ENCODE data around the gene SIK3. TPM values are rescaled to one million over a fixed set of nuclear protein-coding genes. Genes with fewer than 3 reads are reported as not detected.

SIK3 gene
- total RNA-seq, 2 experiments from 2014 or later, result 41.4 to 41.9 TPM

DNA sequence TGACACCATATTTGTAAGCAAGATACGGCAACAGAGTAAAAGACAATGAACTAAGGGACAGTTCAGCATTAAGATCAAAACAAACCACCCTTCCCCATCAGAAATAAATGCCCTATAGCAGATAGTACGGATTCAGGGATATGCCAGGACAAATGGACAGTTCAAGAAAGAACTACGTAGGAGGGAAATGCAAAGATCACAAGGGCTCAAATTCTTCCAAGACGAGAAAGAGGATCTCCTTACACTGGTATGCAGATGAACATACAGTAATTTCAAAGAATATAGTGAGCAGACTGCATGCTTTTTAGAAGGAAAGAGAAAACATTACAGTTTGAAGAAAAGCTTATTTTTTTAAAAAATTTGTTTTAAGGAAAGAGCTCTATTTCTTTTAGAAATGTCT lies 136.1 kb downstream of the SIK3 start:
- ChIA-PET CTCF (no interaction called here), POLR2A (no interaction called here)

DNA sequence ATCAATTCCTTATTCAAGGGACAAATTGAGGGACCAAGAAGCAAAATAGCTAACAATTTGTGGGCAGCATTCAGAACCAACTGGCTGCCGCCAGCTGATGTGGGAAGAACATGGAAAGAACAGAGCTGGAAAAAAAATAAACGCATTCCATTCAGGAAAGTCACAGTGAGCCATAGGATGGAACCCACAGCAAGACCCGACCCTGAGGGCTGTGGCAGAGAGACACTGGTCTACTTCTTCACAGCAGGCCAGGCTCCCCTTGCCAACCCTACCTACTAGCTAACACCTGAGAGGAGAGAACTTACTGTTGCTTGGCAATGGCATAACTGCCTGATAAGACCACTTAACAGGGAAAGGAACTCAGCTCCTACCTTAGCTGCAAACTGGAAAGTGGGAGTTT lies 137.3 kb downstream of the SIK3 start:
- ChIA-PET CTCF (interaction anchor here (1.1 kb wide), 1 partner anchor 9 kb away, joined by 3 read pairs; no protein-coding TSS in a partner anchor), POLR2A (no interaction called here)

DNA sequence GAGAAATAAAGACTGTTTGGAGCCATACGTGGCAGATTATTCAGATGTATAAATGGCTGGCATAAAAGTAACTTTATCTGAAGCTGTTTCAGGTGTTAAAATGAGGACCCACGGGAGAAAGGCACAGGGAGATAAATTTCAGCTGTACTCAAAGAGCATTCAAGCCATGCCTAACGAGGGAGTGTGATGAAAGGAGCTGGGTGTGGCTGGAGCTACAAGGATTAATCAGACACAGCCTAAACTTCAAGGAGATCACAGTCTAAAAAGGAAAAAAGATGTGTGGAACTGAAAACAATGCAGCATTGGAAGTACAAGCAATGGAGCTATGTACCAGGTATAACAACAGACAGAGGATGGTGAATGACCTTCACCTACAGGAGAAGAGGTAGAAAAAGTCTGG lies 140.0 kb downstream of the SIK3 start:
- POLR2A ChIA-PET, result no interaction called here
- CTCF ChIA-PET, result interaction anchor here (2.5 kb wide), 1 partner anchor 148 kb away, joined by 5 read pairs; no protein-coding TSS in a partner anchor

DNA sequence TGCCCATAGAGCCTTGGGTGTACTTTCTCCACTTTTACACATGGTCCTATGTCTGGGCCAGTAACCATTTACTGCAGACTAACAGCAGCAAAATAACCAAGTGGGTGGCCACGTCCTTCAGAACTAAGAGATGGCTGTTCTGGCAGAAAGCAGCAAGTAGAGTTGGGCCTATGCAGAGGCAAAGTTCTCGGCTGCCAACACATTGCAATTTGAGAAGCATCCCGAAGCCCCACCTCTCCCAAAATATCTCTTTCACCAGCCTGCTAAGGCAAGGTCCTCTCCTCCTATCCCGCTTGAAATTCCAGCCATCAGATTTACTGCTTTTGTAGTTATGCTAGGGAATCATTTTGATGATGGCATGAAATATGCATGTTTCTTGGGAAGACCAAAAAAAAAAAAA lies 142.3 kb downstream of the SIK3 start:
- ChIA-PET CTCF (interaction anchor here (0.6 kb wide), 1 partner anchor 150 kb away, joined by 3 read pairs; no protein-coding TSS in a partner anchor), POLR2A (no interaction called here)

DNA sequence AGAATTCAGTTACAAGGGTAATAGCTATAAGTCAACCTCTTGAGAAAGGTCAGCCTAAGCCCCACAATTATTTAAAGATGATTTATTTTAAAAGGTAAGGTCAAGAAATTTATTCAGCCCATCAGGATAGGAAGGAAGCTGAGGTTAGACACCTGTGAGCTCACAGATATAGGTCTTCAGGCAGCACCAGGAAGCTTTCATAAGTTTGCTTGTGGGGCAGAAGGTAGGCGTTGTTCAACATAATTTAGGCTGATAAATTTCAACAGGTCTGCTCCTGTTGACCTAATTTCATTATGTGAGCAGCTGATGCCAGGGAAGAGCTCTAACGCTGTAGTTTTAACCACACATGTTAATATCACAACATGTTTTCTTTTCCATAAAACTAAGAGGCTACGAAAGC lies 142.7 kb downstream of the SIK3 start:
- ChIA-PET CTCF (interaction anchor here (0.6 kb wide), 1 partner anchor 151 kb away, joined by 3 read pairs; no protein-coding TSS in a partner anchor), POLR2A (no interaction called here)

DNA sequence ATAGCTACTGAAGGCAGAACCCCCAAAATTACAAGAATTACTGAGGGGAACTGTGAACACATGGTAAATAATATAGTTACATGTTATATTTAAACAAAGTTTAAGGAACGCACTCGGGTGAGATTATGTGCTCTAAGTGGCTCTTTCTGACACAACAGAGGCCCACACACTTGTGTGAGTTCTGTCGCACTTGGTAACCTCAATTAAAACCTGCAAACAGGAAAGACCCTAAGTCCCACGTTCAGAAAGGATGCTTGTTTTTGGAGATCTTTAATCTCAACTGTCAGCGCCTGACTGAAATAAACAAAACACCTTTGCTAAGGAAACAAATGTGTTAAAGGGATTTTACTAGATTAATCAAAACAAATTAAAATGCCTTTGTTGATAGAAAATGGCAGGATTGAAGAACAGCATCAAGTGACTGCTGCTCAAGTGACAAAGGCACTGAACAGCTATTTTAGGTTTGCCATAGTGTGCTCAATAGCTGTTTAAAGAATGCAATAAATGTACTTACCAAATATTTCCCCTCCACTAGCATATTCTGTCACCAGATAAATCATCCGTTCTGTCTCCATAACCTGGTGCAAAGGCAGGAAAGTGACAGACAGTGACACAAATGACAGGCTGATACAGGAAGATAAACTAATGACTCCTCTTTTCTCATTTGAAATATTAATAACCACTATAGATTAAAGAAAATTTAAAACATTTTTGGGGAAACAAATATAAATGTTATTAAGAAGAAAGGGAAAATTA lies 144.5 kb downstream of the SIK3 start:
- CTCF ChIA-PET, result no interaction called here
- POLR2A ChIA-PET, result interaction anchor here (1.0 kb wide), 1 partner anchor 24 kb away, joined by 4 read pairs; no protein-coding TSS in a partner anchor

DNA sequence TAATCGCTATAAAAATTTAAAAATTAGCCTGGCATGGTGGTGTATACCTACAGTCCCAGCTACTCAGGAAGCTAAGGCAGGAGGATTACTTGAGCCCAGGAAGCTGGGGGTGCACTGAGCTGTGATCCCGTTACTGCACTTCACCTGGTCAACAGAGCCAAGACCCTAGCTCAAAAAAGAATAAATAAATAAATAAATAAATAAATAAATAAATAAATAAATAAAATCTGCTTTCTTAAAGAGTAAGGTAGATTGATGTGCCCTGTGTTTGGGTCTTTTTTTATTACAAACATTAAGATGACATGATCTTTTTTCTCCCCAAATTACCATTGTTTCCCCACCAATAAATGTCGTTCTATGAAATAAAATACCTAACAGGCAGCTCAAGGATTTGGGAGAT lies 146.5 kb downstream of the SIK3 start:
- CTCF ChIA-PET, result interaction anchor here (1.0 to 1.3 kb wide), 2 partner anchors 9 to 33 kb away, joined by 3 read pairs; no protein-coding TSS in a partner anchor

DNA sequence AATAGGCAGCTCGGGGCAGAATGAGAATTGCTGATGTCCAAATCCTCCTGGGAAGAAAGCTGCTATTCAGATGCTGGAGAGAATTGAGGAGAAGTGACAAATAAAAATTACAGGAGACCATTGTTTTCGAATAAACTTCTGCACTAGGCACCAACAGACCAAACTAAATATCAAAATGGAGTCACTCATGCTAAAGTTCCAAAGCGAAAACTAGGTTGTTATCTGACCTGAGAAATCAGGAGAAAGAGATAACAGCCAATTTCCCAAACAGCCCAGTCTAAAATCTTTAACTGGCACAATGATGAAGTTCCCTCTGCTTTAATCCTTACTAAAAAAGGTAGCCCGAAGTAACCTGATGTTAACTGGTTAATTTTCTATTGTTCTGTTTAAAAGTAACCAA lies 148.0 kb downstream of the SIK3 start:
- CTCF ChIA-PET, result interaction anchor here (1.0 kb wide), 1 partner anchor 23 kb away, joined by 3 read pairs; no protein-coding TSS in a partner anchor

More for the DNA sequence above, 146.5 kb downstream of the SIK3 start:
- POLR2A ChIA-PET, result no interaction called here

DNA sequence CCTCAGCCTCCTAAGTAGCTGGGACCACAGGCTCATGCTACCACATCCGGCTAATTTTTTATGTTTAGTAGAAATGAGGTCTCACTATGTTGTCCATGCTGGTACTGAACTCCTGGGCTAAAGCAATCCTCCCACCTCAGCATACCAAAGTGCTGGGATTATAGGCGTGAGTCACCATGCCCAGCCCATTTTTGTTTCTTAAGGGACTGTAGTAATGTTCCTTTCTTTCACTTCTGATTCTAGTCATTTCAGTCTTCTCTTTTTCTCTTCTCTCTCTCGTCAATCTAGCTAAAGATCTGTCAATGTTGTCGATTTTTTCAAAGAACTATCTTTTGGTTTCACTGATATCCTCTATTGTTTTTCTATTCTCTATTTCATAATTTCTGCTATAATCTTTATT lies 149.8 kb downstream of the SIK3 start:
- ChIA-PET POLR2A (no interaction called here), CTCF (no interaction called here)

More for the DNA sequence above, 148.0 kb downstream of the SIK3 start:
- POLR2A ChIA-PET, result interaction anchor here (0.7 kb wide), 1 partner anchor 121 kb away, joined by 3 read pairs; no protein-coding TSS in a partner anchor

DNA sequence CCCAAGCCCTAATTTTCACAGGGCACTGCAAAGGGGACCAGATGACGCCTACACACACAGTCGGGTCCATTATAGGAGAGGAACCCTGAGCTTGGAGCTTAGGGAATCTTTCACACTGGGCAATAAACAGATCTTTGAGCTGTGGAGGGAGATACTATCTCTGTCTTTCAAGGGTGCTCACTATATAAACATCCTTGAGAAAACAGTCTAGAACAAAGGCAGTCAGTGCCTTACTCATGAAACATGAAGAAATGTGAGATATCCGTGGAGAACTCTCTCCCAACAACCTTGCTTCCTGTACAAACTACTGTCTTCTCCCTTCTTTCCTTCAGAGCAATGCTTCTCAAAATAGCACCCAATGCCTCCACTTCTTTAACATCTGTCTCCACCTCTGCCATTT lies 151.8 kb downstream of the SIK3 start:
- CTCF ChIA-PET, result no interaction called here
- POLR2A ChIA-PET, result no interaction called here

DNA sequence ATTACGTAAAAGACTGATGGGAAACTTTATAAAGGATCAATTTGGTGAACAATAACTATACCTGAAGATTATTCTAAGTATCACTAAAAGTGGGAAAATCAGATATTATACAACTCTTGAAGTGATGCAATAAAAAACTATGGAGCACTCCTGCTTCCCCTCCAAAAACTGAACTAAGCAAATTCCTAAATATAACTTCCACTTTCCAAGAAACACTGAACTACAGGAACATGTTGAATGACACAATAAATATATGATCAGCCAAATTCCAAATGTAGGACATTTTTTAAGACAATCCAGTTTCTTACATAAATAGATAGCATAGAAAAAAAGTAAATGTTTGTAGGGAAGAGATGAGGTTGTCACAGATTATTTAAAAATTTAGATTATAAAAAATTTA lies 158.7 kb downstream of the SIK3 start:
- ChIA-PET CTCF (no interaction called here), POLR2A (no interaction called here)

DNA sequence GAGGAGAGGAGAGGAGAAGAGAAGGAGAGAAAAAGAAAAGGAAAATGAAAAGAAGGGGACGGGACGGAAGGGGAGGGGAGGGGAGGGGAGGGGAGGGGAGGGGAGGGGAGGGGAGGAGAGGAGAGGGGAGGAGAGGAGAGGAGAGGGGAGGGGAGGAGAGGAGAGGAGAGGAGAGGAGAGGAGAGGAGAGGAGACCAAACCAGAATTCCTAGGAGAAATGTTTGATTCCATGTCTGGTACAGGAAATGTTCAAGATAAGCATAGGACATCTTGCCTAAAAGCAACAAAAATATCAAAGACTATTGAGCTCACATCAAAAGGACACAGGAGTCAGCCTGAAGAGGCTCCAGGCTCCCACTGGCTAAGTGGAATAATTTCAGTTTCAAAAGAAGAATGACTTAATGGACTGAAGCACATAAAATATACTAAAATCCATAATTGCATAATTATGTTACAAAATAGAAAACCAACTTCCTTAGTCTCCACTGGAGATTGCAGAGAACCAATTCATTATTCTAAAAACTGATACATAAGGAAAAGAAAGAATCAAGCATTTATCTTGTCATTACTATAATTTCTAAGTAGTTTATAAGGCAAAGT lies 159.7 kb downstream of the SIK3 start:
- POLR2A ChIA-PET, result no interaction called here
- CTCF ChIA-PET, result no interaction called here

DNA sequence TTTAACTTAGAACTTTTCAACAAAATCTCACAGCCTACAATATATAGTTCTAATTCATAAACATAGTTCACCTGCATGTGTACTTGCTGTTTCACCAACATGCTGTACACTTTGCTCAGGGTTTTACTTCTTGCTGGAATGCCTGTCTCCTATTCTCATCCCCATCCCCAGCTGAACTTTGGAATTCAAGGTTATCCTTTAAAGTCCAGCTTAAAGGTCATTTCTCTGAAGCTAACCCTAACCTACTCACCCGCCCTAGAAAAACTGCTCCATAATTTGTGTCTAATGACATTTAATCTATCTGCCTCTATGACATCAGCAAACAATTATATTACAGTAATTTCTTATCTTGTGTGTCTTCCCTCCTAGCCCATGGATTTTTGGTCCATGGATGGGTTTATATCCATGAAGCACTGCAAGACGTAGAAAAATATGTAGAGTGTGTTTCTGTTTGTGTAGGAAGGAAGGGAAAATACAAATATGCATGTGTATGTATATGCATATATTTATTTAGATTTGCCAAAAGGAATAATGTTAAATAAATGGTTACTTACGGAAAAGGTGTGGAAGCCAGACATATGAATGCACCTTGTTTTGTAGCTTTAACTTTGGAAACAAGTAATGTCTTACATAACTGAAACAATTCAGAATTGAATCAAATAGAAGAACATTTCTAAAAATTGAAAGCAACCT lies 161.3 kb downstream of the SIK3 start:
- ChIA-PET POLR2A (no interaction called here), CTCF (no interaction called here)

DNA sequence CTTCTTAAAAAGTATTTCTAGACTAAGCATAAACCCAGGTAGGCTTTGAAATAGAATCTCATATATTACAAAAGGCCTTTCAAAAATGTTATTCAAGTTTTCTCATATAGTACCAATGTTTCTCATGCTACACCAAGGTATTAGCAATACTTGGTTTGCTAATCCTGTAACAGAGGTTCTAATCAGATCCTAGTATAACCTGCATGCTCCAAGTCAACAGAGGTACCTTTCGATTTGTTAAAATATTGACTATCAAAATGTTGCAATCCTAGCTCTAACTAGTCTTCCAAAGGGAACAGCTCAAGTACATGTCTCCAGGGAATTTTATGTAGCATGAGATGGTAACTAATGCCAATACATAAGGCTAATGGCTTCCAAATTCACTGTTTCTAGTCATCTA lies 162.7 kb downstream of the SIK3 start:
- CTCF ChIA-PET, result no interaction called here
- POLR2A ChIA-PET, result no interaction called here

DNA sequence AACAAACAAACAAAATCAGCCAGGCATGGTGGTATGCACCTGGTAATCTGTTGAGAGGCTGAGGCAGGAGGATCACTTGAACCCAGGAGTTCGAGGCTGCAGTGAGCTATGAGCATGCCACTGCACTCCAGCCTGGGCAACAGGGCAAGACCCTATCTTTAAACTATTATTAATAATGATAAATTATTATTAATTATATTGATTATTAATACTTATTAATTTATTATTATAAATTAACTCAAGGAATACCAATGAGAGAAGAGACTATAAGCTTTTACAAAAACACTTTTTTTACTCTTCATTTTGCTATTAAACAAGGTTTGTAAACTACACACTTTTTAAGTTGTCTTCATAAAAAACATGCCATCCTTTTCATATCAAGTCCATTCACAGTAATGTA lies 163.1 kb downstream of the SIK3 start:
- ChIA-PET POLR2A (no interaction called here), CTCF (no interaction called here)

DNA sequence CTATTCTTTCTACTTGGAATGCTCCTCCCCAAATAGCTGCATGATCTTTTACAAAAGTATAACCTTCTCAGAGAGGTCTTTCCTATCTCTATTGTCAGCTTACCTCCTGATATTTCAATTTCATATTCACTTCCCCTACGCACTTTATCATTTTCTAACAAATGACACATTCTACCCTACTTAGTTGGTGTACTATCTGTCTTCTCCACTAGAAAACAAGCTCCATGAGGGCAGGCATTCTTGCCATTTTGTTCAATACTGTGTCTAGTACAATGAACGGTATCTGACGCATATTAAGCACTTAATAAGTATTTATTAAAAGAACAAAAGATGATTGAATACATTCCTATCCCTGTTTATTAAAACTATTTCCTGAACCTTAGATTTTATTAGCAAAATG lies 164.3 kb downstream of the SIK3 start:
- ChIA-PET CTCF (no interaction called here), POLR2A (no interaction called here)

DNA sequence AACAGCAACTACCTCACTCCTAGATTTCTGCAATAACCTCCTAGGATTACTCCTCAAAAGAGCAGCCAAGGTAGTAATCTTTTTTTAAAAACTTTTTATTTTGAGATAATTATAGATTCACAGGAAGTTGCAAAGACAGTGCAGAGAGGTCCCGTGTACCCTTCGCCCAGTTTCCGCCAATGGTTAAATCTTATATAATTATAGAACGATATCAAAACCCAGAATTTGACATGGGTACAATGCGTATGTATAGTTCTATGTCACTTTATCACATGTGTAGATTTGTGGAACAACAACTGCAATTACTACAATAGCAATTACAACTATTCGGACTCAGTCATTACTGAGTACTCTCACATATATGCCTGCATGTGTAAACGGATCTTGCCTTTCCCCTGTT lies 166.0 kb downstream of the SIK3 start:
- CTCF ChIA-PET, result no interaction called here
- POLR2A ChIA-PET, result no interaction called here

DNA sequence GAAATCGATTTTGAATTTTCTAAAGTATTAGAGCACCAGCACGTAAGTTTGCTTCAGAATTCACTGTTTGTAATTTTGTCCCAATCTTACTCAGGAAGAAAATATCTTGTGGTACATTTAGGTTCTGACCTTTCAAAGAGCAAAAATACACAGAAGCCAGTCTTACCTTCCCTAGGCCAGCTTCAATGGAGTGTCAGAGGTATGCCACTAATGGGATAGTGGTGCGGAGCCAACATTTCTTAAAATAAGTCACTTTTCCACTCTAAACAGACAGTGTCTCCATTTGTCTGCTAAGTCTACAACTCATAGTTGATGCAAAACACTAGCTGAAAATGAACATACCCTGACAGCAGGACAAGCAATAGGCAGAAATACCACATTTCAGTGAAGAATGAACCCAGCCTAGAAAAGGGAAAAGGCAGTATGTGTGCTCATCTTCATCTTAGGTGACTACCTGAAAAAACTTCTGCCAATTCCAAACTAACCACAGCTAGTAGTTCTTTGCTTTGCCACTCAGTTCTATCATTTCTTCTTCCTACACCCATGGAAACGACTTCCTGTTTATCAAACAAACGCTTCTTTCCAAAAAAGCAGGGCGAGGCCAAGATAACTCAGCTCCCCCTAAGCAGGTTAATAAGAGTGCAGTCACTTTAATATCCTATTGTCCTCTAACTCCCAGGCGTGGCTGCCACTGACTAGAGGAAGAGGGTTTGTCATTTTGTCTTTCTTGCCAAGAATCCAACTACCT lies 166.8 kb downstream of the SIK3 start:
- POLR2A ChIA-PET, result interaction anchor here (0.6 to 1.9 kb wide), 3 partner anchors 80 to 165 kb away, joined by 3 to 4 read pairs (median 3); no protein-coding TSS in a partner anchor
- CTCF ChIA-PET, result interaction anchor here (1.2 kb wide), 1 partner anchor 72 kb away, joined by 3 read pairs; no protein-coding TSS in a partner anchor

DNA sequence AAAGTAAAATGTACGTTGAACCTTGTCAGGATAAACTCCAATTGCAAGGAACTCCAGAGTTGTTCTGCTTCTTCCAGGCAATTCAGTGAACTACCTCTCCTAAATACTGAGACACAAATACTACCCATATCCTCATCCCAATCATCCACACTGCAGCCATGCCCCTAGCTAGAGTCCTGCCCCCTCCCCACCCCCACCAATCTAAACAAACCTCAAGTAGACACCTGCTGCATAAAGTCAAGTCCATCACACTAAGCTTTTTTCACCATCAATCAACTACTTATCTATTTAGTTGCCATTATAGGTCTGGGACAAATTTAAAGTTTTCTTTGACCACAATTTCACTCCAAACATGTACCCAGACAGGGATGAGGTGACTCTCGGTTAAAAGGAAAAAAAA lies 167.6 kb downstream of the SIK3 start:
- ChIA-PET POLR2A (interaction anchor here (0.6 to 1.9 kb wide), 5 partner anchors 10 to 166 kb away, joined by 3 to 4 read pairs (median 4); no protein-coding TSS in a partner anchor), CTCF (interaction anchor here (0.8 to 1.2 kb wide), 2 partner anchors 13 to 73 kb away, joined by 3 read pairs; no protein-coding TSS in a partner anchor)
